ENCODE data around the gene PTF1A.
"Not testable (repeated sequence)": the region's sequence is repeated elsewhere in the genome, so short reads cannot be mapped to it uniquely, and the experiment has no call there.

Gene PTF1A

GRCh38 chr10:23204773-23205172 lies 12.7 kb downstream of the PTF1A start:
- Histone ChIP-seq H3K27me3 (ENCODE audit: control insufficient read depth in 2 of 2, insufficient read depth in 2 of 2, low read length in 2 of 2) (peaks cover 10 to 11% of the 10 kb centered on the region in 2 donors), H3K27ac (ENCODE audit: low read depth in 2 of 2, low read length in 2 of 2) (no peak overlapping the region), H3K4me1 (ENCODE audit: control insufficient read depth in 2 of 2, insufficient read depth in 2 of 2, low read length in 2 of 2) (no peaks in the 10 kb centered on the region), H3K4me3 (ENCODE audit: low read length in 2 of 2) (no peak overlapping the region), H3K9ac (ENCODE audit: low read depth in 1 of 2, low read length in 2 of 2) (no peak overlapping the region), H3K36me3 (ENCODE audit: control insufficient read depth in 2 of 2, insufficient read depth in 2 of 2, low read length in 2 of 2) (no peaks in the 10 kb centered on the region), H3K9me3 (ENCODE audit: control insufficient read depth in 2 of 2, low read length in 2 of 2) (no peaks in the 10 kb centered on the region)

GRCh38 chr10:23205972-23206642 lies 14.0 kb downstream of the PTF1A start:
- Histone ChIP-seq H3K4me3 (ENCODE audit: low read length in 2 of 2) (no peak overlapping the region), H3K36me3 (ENCODE audit: control insufficient read depth in 2 of 2, insufficient read depth in 2 of 2, low read length in 2 of 2) (no peaks in the 10 kb centered on the region), H3K4me1 (ENCODE audit: control insufficient read depth in 2 of 2, insufficient read depth in 2 of 2, low read length in 2 of 2) (no peaks in the 10 kb centered on the region), H3K9ac (ENCODE audit: low read depth in 1 of 2, low read length in 2 of 2) (no peak overlapping the region), H3K27ac (ENCODE audit: low read depth in 2 of 2, low read length in 2 of 2) (no peak overlapping the region), H3K9me3 (ENCODE audit: control insufficient read depth in 2 of 2, low read length in 2 of 2) (no peaks in the 10 kb centered on the region), H3K27me3 (ENCODE audit: control insufficient read depth in 2 of 2, insufficient read depth in 2 of 2, low read length in 2 of 2) (peaks cover 7% of the 10 kb centered on the region in 2 donors)

GRCh38 chr10:23217471-23217870 lies 25.4 kb downstream of the PTF1A start:
- no peaks in the 10 kb centered on the region for H3K9me3 ChIP-seq (ENCODE audit: control insufficient read depth in 2 of 2, low read length in 2 of 2)
- H3K36me3 ChIP-seq (ENCODE audit: control insufficient read depth in 2 of 2, insufficient read depth in 2 of 2, low read length in 2 of 2), result no peaks in the 10 kb centered on the region
- no peak overlapping the region for H3K9ac ChIP-seq (ENCODE audit: low read depth in 1 of 2, low read length in 2 of 2)
- H3K27me3 ChIP-seq (ENCODE audit: control insufficient read depth in 2 of 2, insufficient read depth in 2 of 2, low read length in 2 of 2), result no peaks in the 10 kb centered on the region
- H3K4me3 ChIP-seq (ENCODE audit: low read length in 2 of 2), result no peak overlapping the region
- no peak overlapping the region for H3K27ac ChIP-seq (ENCODE audit: low read depth in 2 of 2, low read length in 2 of 2)
- H3K4me1 ChIP-seq (ENCODE audit: control insufficient read depth in 2 of 2, insufficient read depth in 2 of 2, low read length in 2 of 2), result no peaks in the 10 kb centered on the region

- H3K27ac ChIP-seq (ENCODE audit: low read depth in 2 of 2, low read length in 2 of 2), result no peak overlapping the region
- H3K27me3 ChIP-seq (ENCODE audit: control insufficient read depth in 2 of 2, insufficient read depth in 2 of 2, low read length in 2 of 2), result no peaks in the 10 kb centered on the region
- no peaks in the 10 kb centered on the region for H3K4me1 ChIP-seq (ENCODE audit: control insufficient read depth in 2 of 2, insufficient read depth in 2 of 2, low read length in 2 of 2)
- no peak overlapping the region for H3K4me3 ChIP-seq (ENCODE audit: low read length in 2 of 2)
- no peaks in the 10 kb centered on the region for H3K36me3 ChIP-seq (ENCODE audit: control insufficient read depth in 2 of 2, insufficient read depth in 2 of 2, low read length in 2 of 2)
- H3K9ac ChIP-seq (ENCODE audit: low read depth in 1 of 2, low read length in 2 of 2), result no peak overlapping the region
- H3K9me3 ChIP-seq (ENCODE audit: control insufficient read depth in 2 of 2, low read length in 2 of 2), result no peaks in the 10 kb centered on the region
These were observed 38.5 kb downstream of the PTF1A start for GRCh38 chr10:23230582-23230981.

GRCh38 chr10:23238015-23238414 lies 45.9 kb downstream of the PTF1A start:
- Histone ChIP-seq H3K9me3 (ENCODE audit: control insufficient read depth in 2 of 2, low read length in 2 of 2) (no peaks in the 10 kb centered on the region), H3K4me1 (ENCODE audit: control insufficient read depth in 2 of 2, insufficient read depth in 2 of 2, low read length in 2 of 2) (no peaks in the 10 kb centered on the region), H3K9ac (ENCODE audit: low read depth in 1 of 2, low read length in 2 of 2) (no peak overlapping the region), H3K27ac (ENCODE audit: low read depth in 2 of 2, low read length in 2 of 2) (no peak overlapping the region), H3K4me3 (ENCODE audit: low read length in 2 of 2) (no peak overlapping the region), H3K36me3 (ENCODE audit: control insufficient read depth in 2 of 2, insufficient read depth in 2 of 2, low read length in 2 of 2) (no peaks in the 10 kb centered on the region), H3K27me3 (ENCODE audit: control insufficient read depth in 2 of 2, insufficient read depth in 2 of 2, low read length in 2 of 2) (no peaks in the 10 kb centered on the region)

GRCh38 chr10:23241779-23242178 lies 49.7 kb downstream of the PTF1A start:
- H3K27me3 ChIP-seq (ENCODE audit: control insufficient read depth in 2 of 2, insufficient read depth in 2 of 2, low read length in 2 of 2); H3K27ac ChIP-seq (ENCODE audit: low read depth in 2 of 2, low read length in 2 of 2): not testable (repeated sequence)

More at GRCh38 chr10:23241779-23242178, 49.7 kb downstream of the PTF1A start:
- not testable (repeated sequence) for H3K36me3 ChIP-seq (ENCODE audit: control insufficient read depth in 2 of 2, insufficient read depth in 2 of 2, low read length in 2 of 2); H3K9me3 ChIP-seq (ENCODE audit: control insufficient read depth in 2 of 2, low read length in 2 of 2); H3K9ac ChIP-seq (ENCODE audit: low read depth in 1 of 2, low read length in 2 of 2); H3K4me3 ChIP-seq (ENCODE audit: low read length in 2 of 2); H3K4me1 ChIP-seq (ENCODE audit: control insufficient read depth in 2 of 2, insufficient read depth in 2 of 2, low read length in 2 of 2)

All from mucosa of rectum (tissue), 2 donors.